NB4 (cell line): ENCODE measurements around the gene ITIH6.

Experiments used
- POLR2A ChIP-seq: IDR thresholded peaks from 2 replicates; pipeline ENCODE4 v1.6.1; 2011; ENCODE audit warnings: mild to moderate bottlenecking; ENCODE audit not compliant: insufficient read length; ENCODE audit errors: extremely low read depth
- TF ChIP-seq, protein P1 (sequence below): IDR thresholded peaks from one replicate; pipeline ENCODE4 v1.5.1; 2012; ENCODE audit warnings: low read depth, low read length
- TF ChIP-seq, protein P2 (sequence below): IDR thresholded peaks from 2 replicates; pipeline ENCODE4 v1.6.1; 2011; ENCODE audit warnings: low read depth, low read length

- TF ChIP-seq, protein P1, sequence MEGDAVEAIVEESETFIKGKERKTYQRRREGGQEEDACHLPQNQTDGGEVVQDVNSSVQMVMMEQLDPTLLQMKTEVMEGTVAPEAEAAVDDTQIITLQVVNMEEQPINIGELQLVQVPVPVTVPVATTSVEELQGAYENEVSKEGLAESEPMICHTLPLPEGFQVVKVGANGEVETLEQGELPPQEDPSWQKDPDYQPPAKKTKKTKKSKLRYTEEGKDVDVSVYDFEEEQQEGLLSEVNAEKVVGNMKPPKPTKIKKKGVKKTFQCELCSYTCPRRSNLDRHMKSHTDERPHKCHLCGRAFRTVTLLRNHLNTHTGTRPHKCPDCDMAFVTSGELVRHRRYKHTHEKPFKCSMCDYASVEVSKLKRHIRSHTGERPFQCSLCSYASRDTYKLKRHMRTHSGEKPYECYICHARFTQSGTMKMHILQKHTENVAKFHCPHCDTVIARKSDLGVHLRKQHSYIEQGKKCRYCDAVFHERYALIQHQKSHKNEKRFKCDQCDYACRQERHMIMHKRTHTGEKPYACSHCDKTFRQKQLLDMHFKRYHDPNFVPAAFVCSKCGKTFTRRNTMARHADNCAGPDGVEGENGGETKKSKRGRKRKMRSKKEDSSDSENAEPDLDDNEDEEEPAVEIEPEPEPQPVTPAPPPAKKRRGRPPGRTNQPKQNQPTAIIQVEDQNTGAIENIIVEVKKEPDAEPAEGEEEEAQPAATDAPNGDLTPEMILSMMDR, result no peak
- TF ChIP-seq POLR2A, result no peak
- TF ChIP-seq, protein P2, sequence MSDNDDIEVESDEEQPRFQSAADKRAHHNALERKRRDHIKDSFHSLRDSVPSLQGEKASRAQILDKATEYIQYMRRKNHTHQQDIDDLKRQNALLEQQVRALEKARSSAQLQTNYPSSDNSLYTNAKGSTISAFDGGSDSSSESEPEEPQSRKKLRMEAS, result no peak
These were observed 19.3 kb upstream of the ITIH6 start for GRCh38 chrX:54817220-54817820.
